Right atrium auricular region (tissue), 2 donors: ENCODE measurements around the gene RPL35A. TPM values are rescaled to one million over a fixed set of nuclear protein-coding genes. Genes with fewer than 3 reads are reported as not detected.
"Not testable (repeated sequence)": the region's sequence is repeated elsewhere in the genome, so short reads cannot be mapped to it uniquely, and the experiment has no call there.

Experiments used
- DNase-seq: peaks from one replicate; pipeline ENCODE4 v3.0.0-alpha.2; 2019; ENCODE audit warnings: low spot score
- H3K27ac ChIP-seq, 2 donors: fragments of 200-600 bp; sonication (generic); 1 replicate in 1 of 2; 2 replicates in 1 of 2; pipeline ENCODE4 v1.5.1; 2016 to 2019
- H3K27me3 ChIP-seq, 2 donors: fragments of 200-600 bp; sonication (generic); one replicate each; pipeline versions ENCODE4 v1.5.1 to v1.6.0; 2017 to 2019
- H3K36me3 ChIP-seq: fragments of 200-600 bp; sonication (generic); one replicate; pipeline ENCODE4 v1.5.1; 2016
- H3K4me1 ChIP-seq, 2 donors: fragments of 200-600 bp; sonication (generic); one replicate each; pipeline versions ENCODE4 v1.5.1 to v1.6.0; 2017 to 2019
- H3K4me3 ChIP-seq, 2 donors: fragments of 200-600 bp; sonication (generic); 1 replicate in 1 of 2; 2 replicates in 1 of 2; pipeline ENCODE4 v1.5.1; 2017 to 2019; ENCODE audit warnings: mild to moderate bottlenecking in 1 of 2, moderate library complexity in 1 of 2
- H3K9me3 ChIP-seq, 2 donors: fragments of 200-600 bp; sonication (generic); one replicate each; pipeline ENCODE4 v1.5.1; 2019
- total RNA-seq, 2 donors: library from RNA; depleted of rRNA; stranded (reverse); fragments of >200 nt; gene quantifications; one replicate each; pipeline ENCODE4 v1.1.0, GENCODE V29; 2016
- TF ChIP-seq, protein P1 (sequence below), 2 donors: fragments of 200-600 bp; sonication (generic); IDR thresholded peaks; one replicate each; pipeline ENCODE4 v1.5.1; 2019; ENCODE audit warnings: antibody characterized with exemption in 2 of 2

The RPL35A gene
- total RNA-seq, 2 donors from 2014 or later = 415 to 477 TPM

DNA sequence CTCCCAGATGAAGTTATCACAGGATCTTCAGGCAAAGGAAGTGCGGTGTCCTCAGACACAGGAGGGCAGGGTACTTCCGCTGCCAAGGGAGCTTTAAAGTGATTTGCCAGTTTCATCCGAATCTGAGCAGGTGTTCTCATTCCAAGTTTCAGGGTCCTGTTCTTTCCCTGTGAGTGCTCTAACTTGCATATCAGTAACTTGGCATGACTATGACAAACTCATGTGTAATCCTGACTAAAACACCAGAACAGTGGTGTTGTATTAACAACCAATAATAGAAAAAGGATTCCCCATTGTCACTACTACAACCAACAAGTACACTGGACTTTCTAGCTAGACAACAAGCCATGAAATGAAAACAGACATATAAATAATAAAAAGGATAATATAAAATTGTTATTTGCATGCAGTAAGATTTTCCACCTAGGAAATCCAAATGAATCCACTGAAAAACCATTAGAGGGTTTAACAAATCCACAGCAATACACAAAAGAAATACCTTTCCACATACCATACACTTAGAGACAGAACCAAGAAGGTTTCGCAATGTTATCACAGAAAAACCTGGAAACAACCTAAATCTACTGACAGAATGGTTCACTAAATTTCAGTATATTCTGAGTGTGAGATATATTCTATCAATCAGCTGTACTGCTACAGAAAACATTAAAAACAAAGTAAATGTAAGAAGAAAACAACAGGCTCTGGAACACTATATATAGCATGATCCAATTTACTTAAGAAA lies 40.9 kb upstream of the RPL35A start:
- TF ChIP-seq, protein P1, sequence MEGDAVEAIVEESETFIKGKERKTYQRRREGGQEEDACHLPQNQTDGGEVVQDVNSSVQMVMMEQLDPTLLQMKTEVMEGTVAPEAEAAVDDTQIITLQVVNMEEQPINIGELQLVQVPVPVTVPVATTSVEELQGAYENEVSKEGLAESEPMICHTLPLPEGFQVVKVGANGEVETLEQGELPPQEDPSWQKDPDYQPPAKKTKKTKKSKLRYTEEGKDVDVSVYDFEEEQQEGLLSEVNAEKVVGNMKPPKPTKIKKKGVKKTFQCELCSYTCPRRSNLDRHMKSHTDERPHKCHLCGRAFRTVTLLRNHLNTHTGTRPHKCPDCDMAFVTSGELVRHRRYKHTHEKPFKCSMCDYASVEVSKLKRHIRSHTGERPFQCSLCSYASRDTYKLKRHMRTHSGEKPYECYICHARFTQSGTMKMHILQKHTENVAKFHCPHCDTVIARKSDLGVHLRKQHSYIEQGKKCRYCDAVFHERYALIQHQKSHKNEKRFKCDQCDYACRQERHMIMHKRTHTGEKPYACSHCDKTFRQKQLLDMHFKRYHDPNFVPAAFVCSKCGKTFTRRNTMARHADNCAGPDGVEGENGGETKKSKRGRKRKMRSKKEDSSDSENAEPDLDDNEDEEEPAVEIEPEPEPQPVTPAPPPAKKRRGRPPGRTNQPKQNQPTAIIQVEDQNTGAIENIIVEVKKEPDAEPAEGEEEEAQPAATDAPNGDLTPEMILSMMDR (IDR thresholded peaks at IDR 0.05) = no peak
- DNase-seq = no peak
- Histone ChIP-seq H3K36me3 (no peaks in the 10 kb centered on the region), H3K27me3 (no peaks in the 10 kb centered on the region), H3K4me1 (peaks cover 0 to 13% of the 10 kb centered on the region in 2 donors), H3K9me3 (no peaks in the 10 kb centered on the region), H3K4me3 (no peak overlapping the region), H3K27ac (no peak overlapping the region)

DNA sequence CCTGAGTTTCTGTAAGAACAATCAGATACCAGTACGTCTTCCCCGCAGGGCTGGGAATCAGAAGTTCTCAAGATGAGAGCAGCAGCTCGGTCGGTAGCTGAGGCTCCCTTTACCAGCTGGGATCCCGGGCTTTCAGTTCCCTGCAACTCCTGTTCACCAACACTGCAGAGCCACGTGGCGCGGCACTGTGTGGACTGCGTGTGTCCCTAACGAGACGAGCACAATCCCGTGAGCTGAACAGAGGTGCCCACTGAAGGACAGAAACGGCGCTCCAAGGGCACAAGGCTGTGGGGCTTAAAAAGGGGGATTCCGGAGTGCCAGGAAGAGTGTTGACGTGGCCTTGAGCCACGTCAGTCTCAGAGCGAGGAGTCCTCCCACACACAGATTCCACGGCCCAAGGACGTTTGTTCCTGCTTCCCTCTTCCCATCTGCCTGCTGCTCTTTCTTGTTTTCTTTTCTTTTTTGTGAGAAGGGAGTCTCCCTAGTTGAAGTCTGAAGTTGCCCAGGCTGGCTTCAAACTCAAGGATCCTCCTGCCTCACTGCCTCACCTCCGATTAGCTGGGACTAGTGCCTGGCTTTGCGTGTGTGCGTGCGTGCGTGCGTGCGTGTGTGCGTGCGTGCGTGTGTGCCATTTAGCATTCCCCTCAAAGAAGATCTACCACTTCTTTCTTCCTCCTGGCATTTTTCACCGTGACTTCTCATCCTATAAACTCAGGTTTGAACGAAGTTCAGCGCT lies 37.1 kb upstream of the RPL35A start:
- Histone ChIP-seq H3K9me3 (no peaks in the 10 kb centered on the region), H3K4me1 (no peaks in the 10 kb centered on the region), H3K4me3 (peak overlapping the region in 1 of 2 donors; percentile 31), H3K27ac (no peak overlapping the region), H3K36me3 (no peaks in the 10 kb centered on the region), H3K27me3 (no peaks in the 10 kb centered on the region)
- TF ChIP-seq, protein P1 (IDR thresholded peaks at IDR 0.05) = no peak
- no peak for DNase-seq

DNA sequence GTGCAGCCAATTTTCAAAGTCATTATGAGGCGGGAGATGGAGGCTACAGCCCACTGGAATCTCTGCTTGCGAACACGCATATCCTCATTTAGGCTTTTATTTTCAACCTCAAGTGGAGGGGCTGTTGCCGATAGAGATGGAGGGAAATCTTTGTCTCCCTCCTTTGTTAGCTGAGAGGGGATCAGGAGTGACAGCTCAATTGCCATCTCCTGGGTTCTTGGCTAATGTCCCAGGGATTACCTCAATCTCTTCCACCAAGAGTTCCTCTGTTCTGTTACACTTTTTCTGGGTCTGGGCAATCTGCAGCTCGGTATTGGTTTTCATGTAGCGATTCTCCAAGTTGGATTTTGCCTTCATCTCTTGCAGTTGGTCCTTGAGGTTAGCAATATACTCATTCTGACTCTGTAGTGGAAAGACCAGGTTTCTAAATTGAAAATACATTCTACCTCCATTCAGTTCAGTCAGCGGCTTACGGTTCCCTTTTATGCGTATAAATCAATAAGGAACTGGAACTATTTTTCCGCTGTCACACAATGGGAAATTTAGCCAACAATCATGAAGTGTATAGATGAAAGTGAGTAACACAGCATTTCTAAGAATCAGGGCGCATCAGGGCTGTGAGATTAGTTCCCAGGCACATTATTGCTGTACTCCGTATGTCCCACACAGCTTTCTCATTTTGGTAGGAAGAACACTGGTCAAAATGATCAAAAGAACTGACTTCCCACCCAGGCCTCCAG lies 36.2 kb upstream of the RPL35A start:
- DNase-seq = no peak
- TF ChIP-seq, protein P1 (IDR thresholded peaks at IDR 0.05) = no peak
- H3K4me1 ChIP-seq = no peaks in the 10 kb centered on the region
- H3K27me3 ChIP-seq = no peaks in the 10 kb centered on the region
- H3K4me3 ChIP-seq = no peak overlapping the region
- H3K9me3 ChIP-seq = no peaks in the 10 kb centered on the region
- no peak overlapping the region for H3K27ac ChIP-seq
- no peaks in the 10 kb centered on the region for H3K36me3 ChIP-seq

DNA sequence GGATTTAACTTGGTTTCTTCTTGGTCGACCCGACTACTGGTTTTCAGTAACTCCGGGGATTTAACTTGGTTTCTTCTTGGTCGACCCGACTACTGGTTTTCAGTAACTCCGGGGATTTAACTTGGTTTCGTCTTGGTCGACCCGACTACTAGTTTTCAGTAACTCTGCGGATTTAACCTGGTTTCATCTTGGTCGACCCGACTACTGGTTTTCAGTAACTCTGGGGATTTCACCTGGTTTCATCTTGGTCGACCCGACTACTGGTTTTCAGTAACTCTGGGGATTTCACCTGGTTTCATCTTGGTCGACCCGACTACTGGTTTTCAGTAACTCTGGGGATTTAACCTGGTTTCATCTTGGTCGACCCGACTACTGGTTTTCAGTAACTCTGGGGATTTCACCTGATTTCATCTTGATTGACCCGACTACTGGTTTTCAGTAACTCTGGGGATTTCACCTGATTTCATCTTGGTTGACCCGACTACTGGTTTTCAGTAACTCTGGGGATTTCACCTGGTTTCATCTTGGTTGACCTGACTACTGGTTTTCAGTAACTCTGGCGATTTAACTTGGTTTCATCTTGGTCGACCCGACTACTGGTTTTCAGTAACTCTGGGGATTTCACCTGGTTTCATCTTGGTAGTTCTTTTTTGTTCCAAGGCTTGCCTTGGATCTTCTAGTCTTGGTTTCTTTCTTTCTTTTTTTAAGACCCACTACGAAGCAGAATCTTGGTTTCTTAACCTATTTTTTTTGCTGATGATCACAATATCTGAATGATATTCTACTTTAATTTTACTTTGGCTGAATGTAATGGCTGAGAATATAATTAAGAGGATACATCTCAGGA lies 28.3 kb upstream of the RPL35A start:
- H3K36me3 ChIP-seq, H3K27me3 ChIP-seq, H3K9me3 ChIP-seq, DNase-seq, H3K27ac ChIP-seq, H3K4me3 ChIP-seq, H3K4me1 ChIP-seq: not testable (repeated sequence)

GRCh38 chr3:197926418-197926817 lies 23.6 kb upstream of the RPL35A start:
- H3K4me1 ChIP-seq = no peaks in the 10 kb centered on the region
- H3K4me3 ChIP-seq = no peak overlapping the region
- TF ChIP-seq, protein P1 (IDR thresholded peaks at IDR 0.05) = no peak
- DNase-seq = no peak
- no peaks in the 10 kb centered on the region for H3K27me3 ChIP-seq
- H3K36me3 ChIP-seq = no peaks in the 10 kb centered on the region
- H3K27ac ChIP-seq = no peak overlapping the region
- no peaks in the 10 kb centered on the region for H3K9me3 ChIP-seq

DNA sequence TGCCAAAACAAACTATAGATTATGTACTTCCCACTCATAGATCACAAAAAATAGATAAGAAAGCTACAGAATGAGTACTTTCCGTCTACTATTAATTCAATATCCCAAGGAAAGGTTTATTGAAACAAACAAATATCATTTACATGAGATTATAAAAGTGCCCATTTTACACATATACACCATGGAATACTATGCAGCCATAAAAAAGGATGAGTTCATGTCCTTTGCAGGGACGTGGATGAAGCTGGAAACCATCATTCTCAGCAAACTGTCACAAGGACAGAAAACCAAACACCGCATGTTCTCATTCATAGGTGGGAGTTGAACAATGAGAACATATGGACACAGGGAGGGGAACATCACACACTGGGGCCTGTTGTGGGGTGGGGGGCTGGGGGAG lies 22.4 kb upstream of the RPL35A start:
- not testable (repeated sequence) for H3K27ac ChIP-seq, H3K9me3 ChIP-seq, H3K36me3 ChIP-seq, H3K4me3 ChIP-seq, H3K27me3 ChIP-seq, DNase-seq, H3K4me1 ChIP-seq
